Measurements from ENCODE around the gene UBALD1.

Gene UBALD1

DNA sequence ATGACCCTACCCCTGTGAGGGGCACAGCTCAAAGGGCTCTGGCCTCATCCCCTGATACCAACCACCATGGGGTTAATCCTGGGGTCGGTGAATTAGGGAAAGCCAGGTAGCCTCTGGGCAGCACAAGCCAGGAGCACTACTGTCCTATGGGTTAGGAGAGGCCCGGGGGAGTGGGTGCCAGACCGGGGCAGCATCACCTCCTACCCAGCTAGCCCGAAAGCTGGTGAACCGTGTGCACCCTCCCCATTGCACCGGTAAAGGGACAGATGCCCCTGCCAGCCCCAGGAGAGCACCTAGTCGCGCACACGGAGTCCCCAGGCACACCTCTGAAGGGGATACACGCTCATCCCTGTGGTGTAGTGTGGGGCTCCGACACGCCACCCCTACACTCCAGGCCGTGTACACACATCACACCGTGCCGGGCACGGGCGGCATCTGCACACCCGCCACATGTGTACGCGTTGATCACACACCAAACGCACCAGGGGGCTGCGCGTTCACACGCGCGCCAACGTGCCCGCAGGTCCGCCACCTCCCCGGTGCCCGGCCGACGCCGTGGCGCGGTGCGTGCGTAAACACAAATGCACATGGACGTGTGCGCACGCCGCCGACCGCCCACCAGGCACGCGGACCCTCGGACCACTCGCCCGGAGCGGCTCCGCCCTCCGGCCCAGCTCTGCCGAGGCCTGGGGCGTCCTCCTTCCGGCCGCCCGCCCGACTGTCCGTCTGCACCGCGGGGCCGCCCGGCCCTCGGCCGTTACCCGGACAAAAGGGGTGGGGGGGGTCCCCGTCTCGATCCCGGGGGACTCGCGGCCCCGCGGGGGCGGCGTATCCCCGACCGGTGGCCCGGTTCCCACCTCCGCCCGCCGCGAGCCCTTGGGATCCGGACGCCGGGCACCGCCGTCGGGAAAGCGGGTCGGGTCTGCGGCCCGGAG lies 785 bp downstream of the UBALD1 start:
- no peak for DNase-seq

DNA sequence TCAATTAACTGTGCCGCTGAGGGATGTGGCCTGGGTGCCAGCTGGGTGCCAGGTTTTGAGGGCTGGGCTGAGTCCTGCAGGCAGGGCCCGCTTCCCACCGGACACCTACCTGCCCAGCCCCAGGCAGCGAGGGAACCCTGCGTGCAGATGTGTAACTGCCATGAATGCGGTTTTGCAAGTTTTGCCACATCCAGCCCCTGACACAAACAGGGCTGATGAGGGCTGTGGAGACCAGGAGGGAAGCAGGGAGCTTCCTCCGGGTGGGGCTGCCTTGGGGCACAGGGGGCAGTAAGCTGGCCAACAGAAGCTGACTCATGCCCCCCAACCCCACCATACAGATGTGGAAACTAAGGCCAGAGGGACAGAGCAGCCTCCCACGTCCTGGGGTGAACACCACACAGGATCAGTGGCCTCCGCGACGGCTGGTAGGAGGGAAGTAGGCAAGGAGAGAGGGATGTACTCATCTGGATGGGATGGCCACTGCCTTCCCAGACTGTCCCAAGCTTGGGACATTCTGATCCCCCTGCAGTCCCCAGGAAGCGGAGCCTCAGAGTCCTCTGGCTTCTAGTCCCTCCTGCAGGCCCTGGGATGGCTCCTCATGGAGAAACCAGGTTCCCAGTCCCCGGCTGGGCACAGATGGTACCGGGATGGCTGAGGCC lies 1.6 kb downstream of the UBALD1 start:
- no peak for DNase-seq

DNA sequence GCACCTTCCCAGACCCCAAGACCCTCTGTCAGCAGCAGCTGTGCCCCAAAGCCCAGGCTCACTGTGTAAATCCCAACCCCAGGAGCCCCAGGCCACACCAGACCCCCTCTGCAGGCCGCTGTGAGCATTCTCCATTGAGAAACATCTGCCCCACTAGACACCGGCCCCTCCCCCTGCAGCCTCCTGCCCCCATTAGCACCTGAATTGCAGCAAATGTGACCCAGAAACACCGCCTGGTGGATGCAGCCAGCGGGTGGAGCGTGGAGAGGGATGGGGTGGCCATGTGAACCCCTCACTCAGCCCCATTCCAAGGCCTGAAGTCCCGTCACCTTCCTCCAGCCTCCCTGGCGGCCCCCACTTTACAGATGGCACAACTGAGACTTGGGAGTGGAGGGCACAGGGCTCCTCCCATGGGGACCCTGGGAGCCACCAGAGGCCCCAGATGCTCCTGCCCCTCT lies 2.2 kb downstream of the UBALD1 start:
- DNase-seq, result no peak

DNA sequence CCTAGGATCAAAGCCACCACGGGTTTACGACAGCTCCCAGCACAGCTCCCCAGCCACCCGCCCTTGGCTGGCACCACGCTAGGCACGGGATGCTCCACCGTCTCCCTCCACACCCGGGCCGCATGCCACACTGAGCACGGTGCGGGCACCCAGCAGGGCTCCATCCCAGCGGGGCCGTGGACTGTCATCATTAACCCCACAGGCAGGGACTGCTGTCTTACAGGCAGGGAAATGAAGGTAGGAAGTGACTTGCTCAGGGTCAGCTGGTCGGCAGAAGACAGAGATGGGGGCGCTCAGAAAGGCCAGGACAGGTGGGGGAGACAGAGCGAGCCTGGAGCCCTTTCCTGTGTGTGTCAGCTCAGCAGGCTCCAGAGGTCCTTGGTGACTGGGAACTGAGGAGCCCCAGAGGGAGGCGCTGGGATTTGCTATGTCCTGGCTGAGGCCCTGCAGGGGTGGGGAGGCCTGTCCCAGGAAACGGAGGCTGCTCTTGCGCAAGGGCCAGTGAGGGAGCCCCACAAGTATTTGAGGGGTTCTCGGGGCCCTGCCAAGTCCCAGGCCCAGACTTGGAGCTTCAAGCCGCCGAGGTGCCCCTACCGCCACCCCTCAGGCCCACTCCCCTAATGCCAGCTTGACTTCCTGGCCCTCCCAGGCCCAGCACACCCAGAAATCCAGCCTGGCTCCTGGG lies 3.2 kb downstream of the UBALD1 start:
- no peak for DNase-seq

DNA sequence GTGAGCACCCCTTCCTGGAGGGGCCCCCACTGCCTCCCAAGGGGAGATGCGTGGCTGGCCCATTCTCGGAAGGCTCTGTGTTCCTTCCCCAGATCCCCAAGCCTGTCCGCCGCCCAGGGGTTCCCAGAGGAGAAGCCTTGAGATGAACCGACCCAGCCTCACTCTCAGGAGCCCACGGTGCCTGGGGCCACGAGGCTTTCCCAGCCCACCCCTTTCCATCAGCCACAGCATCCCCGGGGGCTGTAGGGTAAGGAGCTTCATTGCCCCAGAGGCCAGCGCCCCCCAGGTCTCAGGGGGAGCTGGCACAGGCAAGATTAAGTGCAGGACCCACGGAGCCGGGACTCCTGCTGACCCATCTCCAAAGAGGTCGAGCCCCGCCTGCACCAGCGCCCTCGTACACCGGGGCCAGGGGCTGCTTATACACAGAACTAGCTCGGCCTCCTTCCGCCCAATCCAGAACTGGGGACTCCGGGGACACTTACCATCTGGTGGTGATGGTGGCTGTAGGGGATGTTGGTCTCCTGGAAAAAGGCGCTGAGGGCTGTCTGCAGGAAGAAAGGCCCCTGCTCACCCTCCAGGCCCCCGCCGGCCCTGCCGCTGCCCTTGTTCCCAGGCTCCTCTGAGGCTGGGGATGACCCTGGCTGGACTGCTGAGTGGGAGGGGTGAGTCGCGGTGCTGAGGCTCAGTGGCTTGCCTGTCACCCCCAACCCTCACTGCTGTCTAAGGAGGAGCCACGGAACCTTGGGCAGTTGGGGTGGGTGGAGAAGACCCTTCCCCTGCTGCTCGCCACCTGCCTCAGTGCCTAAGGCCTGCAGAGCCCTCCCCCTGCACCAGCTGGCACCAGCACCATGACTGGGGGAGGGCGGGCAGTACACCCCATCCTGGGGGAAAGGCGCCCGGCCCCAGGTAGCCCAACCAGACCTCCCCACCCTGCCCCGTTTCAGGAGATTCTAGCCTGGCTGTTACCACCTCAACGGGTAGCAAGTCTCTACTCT lies 4.4 kb downstream of the UBALD1 start:
- no peak for DNase-seq

DNA sequence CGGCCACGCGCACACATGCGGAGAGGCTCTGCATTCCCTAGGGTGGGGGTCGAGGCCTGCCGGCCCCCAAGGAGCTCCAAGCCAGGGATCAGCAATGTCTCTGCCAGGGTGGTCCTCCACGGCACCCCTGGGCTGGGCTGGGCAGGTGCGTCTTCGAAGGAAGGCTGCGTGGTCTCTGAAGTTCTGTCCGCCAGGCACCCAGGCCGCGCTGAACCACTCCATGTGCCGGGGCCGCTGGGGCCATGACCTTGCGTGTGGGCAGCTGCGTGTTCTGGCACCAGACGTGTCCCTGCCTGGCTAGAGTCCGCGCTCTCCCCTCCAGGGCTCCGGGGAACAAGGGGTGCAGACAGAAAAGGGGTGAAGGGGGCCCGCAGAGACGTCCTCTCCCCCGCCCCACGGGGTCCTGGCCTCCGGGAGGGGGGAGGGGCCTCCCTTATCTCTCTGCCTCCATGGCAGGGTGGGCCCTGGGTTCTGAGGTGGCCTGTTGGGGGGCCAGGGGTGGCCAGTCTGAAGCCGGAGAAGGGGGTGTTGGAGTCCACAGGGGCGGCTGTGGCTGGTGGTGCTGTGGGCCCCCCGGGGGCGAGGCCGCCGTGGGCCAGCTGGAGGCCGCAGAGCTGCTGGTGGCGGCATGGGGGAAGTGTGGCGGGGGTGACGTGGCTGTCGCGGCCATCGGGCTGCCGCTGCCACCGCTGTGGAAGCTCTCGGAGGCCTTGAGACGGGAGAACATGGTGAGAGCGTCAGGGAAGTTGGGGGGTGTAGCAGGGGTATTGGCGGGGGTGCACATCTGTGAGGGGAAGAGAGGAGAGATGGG lies 5.3 kb downstream of the UBALD1 start:
- DNase-seq, result no peak

DNA sequence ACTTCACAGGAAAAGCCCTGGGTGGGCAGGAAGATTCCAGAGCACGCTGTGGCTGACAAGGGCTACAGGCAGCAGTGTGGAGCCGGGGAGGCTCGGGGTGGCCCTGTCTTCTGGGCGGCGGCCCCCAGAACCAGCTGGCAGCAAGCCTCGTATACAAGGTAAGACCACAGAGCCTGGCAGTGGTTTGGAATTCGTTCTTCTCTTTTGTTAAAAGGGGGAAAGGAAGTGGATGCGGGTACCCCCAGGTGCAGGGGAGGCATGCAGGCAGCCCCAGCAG lies 6.0 kb downstream of the UBALD1 start:
- DNase-seq, result no peak

DNA sequence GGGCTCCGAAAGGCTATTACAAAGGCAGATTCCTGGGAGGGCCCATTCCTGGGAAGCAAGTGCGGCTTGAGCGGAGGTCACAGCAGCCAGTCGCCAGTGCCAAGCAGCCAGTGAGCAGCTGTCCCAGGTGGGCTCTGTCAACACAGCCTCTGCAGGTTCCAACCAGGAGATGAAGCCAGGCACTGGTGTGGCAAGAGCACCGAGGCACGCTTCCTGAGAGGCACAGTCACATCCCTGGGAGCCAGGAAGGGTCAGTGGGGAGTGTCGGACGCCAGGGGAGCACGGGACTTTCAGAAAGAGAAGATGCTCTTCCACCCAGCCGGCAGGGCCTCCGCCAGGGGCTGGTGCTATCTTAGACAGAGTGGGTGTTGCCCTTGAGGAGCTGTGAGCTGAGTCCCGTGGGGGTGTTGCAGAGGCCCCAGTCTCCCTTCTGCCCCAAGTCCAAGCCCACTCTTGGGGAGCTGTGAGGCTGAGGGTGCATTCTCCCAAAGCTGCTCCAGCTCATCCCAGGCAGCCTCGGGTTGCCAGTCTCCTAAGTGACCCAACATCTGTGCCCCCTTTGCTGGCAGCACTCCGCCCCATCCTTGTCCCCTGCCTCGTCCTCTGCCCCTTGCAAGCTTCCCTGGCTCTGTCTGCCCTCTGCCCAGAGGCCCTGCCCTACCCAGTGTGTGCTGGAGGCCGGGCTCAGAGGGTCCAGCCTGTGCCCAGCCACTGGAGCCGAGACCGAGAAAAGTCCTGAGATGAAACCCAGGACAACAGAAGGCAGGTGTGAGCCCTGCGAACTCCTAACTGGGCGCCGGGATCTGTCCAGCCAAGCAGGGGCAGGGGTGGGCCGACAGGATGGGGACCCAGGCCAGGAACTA lies 6.6 kb downstream of the UBALD1 start:
- no peak for DNase-seq

DNA sequence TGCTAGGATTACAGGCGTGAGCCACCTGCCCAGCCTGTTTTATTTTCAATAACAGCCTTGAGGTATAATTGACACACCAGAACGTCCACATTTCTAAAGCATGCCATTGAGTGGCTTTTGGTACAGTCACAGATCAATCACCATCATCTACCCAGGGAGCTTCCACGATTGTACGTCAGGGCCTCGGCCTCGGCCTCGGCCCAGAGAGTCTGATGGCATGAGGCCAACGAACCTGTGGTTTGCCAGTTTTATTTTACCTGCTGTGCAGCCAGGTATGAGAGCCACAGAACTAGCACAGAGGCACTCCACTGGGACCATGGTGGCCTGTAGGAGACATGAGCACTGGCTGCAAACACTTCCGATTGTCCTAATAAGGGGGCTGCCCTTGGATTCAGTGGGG lies 8.3 kb downstream of the UBALD1 start:
- no peak for DNase-seq

DNA sequence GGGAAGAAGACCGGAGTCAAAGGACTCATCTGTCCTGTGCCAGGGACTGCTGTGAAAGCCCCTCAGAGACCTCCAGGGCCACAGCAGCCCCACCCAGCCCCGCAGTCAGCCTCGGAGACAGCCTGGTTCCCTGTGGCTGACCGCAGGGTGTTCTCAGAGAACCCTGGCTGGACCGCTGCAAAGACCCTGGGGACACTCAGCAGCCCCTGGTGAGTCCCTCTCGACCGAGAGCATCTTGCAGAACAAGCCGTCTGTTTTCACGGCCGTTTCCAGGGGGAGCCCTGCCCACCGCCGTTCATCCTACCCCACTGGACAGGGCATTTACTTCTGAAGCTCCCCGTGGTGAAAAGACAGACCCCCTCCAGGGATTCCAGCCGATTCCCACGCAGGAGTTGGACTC lies 10.3 kb downstream of the UBALD1 start:
- DNase-seq, result no peak

DNA sequence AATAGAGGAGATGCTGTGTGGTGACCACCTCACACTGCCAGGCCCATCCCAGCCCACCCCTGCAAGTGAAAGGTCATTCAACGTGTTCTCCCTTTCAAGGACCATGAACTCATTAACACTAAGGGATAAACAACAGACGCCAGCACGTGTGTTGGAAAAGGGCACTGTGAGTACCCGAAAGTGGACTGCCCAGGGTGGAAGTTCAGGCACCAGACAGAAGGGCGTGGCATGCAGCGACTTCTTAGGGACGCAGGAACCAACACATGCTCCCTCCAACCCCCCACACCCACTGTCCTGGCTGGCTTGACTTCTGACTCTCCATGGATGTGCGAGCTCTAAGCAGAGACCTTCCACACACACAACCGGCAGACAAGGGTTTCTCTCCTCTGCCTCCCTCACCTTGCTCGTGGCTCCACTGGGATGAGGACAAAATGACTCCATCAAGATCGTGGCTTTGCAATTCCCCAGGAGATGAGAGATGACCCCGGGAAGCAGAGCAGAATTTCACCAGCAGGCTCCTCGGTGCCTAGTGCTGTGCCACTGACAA lies 11.0 kb downstream of the UBALD1 start:
- no peak for DNase-seq

DNA sequence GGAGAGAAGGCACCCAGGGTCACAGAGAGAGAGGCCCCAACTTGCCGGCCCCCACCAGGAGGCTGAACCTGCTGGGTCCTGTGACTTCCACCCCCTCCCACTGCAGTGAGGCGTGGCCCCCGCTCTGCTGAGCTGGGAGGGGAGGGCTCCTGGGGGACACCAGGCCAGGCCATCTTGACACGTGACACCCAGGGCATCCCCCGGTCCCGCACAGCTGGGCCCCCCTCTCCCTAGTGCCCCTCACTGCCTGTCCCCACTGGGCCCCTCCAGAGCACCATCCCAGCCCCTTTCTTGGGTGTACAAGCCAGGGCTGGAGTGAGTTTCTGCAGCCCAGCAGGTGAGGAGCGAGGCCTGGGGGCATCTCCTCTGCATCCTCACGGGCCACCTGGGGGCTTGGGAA lies 12.4 kb downstream of the UBALD1 start:
- DNase-seq, result no peak

DNA sequence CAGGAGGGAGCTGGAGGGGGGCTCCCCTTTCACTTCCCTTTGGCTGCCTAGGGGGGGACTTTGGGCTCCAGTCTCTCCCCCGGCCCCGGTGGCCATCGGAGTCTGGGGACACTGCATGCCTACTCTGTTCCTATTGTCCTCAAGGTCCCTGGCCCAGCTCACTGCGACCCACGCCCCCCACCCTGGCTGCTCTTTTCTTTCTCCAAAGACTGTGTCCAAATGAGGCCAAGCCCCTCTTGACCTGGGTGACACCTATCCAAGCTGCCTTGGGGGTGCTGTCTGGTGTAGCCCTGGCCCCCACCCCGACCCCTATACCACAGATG lies 12.9 kb downstream of the UBALD1 start:
- no peak for DNase-seq

DNA sequence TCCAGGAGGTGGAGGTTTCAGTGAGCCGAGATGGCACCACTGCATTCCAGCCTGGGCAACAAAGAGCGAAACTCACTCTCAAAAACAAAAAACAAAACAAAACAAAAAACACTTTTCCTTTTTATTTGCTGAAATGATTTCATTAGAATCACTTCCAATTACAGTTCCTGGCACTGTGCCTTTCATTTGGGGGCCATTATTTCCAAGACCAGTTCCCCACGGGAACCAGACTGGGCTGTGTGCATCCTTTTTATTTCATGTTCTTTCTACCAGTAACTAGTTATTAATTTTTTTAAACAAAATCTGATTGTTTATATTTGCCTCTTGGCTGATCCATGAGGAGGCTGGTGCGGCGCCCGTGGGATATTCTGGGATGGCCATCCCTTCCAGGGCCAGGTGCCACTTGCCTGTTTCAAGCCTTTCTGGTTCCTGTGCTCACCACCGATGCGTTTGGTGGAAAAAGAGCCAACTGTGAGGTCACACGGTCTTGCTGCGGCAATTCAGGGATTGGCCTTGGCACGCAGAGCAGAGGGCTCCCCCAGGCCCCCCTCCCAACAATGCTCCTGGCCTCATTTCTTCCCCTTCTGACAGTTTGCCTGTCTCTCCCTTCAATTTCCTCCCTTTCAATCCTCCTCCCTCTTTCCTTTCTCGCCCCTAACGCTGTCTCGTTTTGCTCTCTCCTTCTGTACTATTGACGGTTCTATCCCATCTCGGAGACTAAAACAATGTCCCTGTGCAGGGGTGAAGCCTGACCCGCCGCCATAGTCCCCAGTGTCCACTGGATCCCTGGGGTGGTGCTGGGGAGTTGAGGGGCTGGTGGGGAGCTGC lies 13.4 kb downstream of the UBALD1 start:
- DNase-seq, result no peak

DNA sequence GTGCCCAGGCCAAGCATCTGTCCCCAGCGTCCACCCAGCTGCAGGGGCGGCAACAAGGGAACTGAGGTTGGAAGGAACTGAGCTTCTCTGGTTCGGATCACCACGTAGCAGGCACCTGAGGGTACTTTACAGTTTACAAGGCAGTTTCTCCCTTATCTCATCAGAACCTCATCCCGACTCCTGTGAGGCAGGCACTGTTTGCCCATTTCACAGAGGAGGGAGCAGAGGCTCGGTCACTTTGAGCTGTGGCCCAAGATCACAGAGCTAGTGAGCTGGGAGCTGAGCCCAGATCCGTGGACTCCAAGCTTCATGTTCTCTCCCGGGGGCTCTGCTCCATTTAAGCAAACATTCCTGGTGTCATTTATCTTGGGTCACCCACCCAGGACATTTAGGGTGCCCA lies 15.1 kb downstream of the UBALD1 start:
- no peak for DNase-seq

DNA sequence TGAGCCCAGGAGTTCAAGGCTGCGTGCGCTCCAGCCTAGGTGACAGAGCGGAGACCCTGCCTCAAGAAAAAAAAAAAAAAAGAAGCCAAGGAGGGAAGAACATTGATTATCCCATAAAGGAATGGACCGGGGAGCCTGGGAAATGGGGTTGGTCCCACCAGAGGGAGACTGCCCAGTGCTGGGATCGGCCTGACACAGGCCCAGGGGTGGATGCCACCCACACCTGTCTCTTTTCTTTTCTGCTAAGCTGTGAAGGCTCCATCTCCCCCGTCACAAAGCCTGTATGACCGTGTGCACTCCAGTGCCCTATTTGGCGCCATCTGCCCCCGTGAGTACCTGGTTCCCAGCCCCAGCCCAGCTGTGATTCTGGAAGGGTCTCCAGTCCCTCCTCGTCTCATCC lies 15.7 kb downstream of the UBALD1 start:
- no peak for DNase-seq

DNA sequence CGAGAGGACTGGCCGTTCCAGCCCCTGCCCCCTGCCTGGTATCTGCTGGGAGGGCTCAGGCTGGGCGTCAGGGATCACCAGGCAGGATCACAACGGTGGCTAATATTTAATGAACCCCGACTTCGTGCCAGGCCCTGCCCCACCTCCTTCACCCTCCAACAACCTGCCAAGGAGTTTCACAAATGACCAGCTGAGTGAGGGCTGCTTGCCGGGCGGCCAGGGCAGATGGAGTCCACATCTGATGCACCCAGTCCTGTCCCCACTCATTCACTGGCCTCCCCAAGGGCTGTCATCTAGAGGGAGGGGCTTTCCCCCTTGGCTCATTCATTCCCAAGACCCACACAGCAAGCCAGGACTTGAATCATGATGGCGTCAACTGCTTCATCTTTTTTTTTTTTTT lies 17.5 kb downstream of the UBALD1 start:
- DNase-seq, result no peak

DNA sequence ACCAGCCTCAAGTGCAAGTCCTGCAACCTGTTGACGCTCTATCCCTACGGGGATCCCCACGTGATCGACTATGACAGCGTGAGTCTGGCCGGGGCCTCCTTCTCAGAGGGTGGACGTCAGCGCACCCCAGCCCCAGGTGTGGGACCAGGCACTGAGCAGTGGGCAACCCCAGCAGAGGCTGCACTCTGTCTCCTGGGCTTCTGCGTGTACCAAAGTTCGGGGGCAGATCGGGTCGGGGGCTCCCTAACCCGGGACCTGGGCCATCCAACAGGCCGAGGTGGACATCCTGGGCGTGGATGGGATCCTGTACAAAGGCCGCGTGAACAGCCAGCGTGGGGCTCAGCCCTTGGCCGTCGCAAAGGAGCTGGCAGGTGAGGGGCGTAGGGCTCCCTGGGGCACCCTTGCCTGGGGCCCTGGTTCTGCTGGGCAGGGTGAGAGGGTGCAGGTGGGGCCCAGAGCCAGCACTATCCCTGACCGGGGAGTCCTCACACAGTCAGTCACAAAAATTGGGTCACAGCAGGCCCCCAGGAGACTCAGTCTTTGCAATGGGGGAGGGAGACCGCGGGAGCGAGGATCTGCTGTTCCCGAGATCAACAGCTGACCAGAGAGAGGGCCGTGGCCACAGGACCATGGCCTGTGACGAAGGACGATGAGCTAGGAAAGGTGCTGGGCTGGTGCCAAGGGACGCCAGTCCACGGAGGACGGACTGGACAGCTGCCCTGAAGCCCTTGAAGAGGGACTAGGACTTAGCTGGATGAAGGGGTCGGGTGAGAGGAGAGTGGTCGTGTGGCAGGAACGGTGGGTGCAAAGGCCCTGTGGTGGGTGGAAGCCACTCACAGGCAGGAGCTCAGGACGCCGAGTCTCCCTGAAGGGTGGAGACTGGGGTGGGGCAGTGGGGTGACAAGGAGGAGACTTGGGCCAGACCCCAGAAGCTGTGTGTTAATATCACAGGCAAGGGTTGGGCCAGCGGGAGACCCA lies 20.0 kb downstream of the UBALD1 start:
- no peak for DNase-seq

DNA sequence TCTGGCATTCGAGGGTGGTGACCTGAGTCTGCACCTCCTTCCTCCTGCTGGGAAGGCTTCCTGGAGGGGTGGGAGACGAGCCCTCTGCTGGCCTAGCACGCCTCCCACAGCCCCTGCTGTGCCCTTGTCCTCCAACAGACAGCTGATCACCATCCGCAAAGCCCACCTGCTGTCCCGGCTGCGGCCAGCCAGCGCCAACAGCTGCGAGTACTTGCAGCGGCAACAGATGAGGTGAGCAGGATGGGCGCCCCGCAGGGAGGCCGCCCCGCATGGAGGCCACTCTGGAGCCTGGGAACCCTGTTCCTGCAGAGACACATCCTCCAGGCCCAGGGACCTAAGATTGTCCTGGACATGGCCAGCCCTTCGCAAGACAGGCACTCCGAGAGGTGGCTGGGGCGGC lies 21.6 kb downstream of the UBALD1 start:
- no peak for DNase-seq
